GM19099 (cell line): ENCODE measurements around the gene AADACL4.

Source experiments
- POLR2A ChIP-seq: IDR thresholded peaks from 3 replicates; pipeline ENCODE4 v1.6.1; 2011; ENCODE audit warnings: low read depth; ENCODE audit not compliant: insufficient read length; ENCODE audit errors: extremely low read depth

AADACL4 gene

DNA sequence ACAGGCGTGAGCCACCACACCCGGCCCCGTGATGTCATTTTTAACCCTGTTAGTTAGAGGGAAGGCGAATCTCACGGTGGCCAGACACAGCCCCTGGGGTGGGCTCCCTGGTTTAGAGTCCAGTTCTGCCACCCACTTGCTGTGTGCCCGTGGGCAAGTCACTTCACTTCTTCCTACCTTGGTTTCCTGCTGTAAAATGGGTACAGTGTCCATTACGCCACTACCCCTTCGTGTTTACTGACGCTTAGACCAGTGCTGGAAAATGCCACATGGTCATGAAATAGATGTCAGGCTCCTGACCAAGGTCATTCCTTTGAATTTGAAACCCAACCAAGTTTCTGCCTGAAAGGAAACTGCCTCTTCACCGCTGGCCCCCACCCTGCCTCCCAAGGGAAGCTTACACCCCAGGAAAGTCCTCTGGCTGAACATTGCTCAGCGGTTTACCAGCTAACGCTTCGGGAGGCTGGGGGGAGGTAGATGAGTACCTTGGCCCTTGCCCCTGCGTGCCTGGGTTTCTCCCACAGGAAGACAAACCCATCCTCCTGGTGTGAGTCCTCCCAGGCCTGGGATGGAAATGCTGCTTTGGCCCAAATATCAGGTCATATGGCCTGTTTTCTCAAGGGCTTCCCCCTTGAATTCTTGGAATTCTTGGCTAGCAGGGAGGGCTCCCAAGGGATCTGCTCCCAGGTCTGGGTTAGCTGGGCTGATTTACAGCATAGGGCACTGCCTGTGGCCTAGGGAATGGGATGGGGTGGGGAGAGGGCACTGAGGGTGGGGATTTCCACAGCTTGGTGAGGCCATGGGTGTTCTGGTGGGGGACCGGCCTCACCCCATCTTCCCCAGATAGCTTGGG lies 7.6 kb upstream of the AADACL4 start:
- no peak for TF ChIP-seq POLR2A

DNA sequence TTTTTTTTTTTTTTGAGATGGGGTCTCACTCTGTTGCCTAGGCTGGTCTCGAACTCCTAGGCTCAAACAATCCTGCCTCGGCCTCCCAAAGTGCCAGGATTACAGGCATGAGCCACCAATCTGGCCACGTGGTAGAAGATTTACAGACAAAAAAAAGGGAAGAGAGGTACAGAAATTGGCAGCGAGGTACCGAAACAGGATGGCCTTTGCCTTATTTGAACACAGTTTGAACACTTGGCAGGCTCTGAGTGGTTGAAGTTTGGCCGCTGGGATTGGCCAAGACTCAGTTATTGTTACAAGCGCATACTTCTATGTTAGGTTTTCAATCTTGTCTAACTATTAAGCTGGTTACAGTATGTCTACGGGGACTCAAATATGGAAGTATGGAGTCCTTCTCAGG lies 6.2 kb upstream of the AADACL4 start:
- TF ChIP-seq POLR2A = no peak

DNA sequence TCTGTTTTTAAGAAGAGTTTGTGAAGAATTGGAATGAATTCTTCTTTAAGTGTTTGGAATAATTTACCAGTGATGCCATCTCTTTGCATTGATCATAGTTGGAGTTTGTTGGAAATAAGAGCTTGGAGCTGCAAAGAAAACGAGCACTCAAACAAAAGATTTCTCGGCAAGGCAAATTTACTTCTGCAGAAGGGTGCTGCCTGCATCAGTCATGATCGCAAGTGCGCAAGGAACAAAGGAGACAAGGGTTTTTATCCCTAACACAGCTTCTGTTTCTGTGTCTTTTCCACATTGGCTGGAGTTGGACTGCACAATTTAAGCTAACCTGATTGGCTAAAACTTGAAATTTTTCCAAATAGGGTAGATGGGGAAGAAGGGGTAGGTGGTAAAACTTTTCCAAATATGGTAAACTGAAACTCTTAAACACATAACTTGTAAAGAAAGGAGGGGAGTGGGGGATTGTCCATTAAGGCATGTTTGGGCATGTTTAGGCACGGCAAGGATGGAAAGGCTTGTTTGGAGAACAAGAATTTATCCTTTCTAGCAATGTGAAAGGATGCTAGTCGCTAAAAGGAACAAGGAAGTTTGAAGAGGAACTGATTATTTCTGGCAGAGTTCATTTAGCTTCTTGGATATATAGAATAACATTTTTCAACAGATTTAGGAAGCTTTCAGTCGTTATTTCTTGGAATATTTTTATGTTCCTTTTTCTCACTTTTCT lies 3.5 kb upstream of the AADACL4 start:
- TF ChIP-seq POLR2A = no peak

DNA sequence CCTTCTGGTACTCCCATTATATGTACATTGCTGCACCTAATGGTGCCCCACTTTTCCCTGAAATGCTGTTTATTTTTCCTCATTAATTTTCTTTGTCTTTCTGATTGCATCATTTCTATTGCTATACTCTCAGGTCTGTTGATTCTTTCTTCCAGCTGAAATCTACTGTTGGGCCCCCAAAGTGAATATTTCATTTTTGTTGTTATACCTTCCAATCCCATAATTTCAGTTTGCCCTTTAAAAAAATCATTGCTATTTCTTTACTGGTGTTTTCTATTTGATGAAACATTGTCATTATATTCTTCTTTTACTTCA lies 3.0 kb upstream of the AADACL4 start:
- no peak for TF ChIP-seq POLR2A

DNA sequence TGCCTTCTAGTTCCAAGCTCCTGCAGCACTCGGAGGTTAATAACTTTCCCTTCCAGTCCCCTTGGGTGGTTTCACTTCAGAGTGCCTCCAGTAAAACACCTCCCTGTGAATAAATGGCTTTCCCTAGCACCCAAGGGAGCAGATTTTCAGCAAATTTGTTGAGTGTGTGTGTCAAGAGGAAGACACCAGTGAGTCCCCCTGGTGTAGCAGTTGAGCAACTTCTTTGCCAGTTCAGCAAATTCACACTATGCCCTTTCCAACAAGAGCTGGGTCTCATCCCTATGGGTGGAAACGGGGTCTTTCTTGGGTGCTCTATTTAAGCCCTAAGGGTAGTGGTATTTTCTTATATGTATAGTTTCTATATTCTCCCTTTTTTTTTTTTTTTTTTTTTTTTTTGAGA lies 806 bp upstream of the AADACL4 start:
- no peak for TF ChIP-seq POLR2A

DNA sequence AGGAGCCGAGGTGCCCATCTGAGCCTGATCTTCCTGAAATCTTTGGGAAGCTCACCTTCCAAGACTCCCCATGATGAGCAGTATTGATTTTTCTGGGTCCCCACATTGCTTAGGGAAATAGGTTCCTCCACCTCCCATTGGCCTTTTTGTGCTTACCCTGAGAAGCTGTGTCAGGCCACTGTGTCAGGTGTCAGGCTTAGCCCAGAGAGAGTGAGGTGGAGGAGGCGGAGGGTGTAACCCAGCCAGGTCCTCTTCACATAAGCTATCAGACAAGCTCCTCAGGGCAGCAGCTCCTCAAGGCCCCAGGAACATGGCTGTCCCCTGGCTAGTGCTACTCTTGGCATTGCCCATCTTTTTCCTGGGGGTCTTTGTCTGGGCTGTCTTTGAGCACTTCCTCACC lies 352 bp downstream of the AADACL4 start:
- no peak for TF ChIP-seq POLR2A

DNA sequence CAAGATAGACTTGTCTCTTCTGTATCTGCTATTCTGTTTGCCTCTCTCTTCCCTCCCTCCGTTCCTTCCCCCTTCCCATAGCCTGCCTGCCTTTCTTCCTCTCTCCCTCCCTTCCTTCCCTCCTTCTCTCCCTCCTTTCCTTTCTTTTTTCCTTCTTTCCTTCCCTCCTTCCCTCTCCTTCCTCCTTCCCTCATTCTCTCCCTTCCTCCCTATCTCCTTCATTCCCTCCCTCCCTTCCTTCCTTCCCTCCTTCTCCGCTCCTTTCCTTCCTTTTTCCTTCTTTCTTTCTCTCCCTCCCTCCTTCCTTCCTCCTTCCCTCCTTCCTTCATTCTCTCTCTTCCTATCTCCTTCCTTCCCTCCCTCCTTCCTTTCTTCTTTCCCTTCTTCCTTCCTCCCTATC lies 944 bp downstream of the AADACL4 start:
- TF ChIP-seq POLR2A = no peak

DNA sequence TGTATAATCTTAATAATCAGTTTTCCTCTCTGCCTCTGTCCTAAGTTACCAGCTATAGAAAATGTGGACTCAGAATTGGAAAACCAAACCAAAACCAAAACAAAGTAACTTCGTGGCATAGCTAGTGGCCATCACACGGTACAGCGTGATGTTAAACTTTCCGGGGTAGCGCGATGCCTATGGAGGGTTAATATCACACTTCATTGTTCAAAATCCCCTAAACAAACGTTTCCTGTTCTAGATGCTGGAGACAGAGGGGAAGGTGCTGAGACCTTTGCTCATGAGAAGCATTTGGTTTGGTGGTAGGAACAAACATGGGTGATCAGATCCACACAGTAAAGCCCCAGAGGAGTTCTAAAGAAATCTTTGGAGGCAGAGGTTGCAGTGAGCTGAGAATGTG lies 4.9 kb downstream of the AADACL4 start:
- no peak for TF ChIP-seq POLR2A

DNA sequence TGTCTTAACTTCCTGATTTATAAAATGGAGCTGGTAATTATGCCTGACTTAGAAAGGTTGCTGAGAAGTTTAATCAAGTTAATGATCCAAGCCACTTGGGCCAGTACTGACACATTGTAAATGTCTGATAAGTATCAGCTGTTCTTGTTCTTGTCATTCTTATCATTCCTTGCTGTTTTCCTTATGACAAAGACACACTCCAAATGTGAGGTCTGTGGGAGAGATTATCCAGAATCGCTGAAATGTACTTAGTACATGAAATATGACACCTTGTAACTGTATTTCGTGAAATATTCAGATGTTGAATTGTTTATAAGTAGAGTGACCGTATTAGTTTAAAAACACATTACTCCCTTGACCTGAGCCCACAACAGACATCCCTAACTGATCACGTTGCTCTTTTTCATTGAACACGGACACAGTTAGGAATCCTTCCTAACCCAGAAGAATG lies 6.1 kb downstream of the AADACL4 start:
- TF ChIP-seq POLR2A = no peak

DNA sequence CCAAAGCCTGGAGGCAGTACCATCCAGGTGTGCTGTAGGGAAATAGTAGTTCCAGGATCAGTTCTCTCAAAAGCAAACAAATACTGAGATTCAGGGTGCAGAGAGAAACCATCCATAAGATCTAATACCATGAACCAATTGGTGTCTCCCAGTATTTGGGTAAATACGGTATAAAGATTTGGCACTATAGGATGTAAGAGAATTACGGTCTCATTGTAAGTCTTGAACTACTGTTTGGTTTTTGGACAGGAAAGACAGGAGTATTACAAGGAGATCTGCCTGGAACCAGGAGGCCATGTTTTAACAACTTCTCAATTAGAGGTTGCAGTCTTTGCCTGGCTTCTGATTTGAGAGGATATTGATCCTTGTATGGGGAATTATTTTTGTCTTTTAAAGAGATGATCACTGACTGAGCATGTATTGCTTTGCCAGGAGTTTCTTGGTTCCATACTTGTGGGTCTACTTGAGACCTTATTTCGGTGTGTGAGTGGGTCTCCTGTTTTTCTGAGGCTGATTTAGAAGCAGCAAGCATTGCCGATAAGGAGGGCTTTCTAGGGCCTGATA lies 10.2 kb downstream of the AADACL4 start:
- TF ChIP-seq POLR2A = no peak

DNA sequence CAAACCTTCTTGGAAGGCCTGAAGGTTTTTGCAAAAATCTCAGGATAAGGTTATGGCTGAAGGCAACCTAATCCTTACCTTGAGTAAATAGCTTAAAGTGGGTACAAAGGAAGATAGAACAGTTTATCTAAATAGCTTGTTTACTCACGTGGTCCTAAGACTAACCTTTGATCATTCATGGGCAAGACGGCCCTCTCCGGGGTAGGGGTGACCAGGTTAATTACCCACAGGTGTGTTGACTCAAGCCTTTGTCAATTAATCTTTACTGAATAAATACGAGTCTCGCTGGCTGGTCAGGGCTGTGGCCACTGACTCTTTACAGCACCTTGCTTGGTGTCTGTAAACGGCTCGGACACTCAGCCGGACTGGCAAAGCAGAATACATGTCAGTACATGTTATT lies 10.8 kb downstream of the AADACL4 start:
- no peak for TF ChIP-seq POLR2A

DNA sequence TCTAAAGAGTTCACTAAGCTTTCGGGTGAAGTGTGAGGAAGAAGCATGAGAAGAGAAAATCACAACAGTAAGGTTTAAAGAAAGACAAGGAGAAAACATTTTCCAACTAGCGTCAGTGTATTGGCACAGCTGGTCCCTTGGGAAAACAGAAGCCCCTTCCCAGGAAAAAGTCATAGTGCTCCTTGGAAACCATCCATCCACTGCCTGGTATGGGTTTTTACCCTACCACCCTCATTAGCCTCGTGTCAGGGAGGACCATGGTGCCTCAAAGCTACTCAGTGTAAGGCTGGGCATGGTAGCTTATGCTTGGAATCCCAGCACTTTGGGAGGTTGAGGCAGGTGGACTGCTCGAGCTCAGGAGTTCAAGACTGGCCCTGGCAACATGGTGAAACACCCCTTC lies 12.7 kb downstream of the AADACL4 start:
- no peak for TF ChIP-seq POLR2A

DNA sequence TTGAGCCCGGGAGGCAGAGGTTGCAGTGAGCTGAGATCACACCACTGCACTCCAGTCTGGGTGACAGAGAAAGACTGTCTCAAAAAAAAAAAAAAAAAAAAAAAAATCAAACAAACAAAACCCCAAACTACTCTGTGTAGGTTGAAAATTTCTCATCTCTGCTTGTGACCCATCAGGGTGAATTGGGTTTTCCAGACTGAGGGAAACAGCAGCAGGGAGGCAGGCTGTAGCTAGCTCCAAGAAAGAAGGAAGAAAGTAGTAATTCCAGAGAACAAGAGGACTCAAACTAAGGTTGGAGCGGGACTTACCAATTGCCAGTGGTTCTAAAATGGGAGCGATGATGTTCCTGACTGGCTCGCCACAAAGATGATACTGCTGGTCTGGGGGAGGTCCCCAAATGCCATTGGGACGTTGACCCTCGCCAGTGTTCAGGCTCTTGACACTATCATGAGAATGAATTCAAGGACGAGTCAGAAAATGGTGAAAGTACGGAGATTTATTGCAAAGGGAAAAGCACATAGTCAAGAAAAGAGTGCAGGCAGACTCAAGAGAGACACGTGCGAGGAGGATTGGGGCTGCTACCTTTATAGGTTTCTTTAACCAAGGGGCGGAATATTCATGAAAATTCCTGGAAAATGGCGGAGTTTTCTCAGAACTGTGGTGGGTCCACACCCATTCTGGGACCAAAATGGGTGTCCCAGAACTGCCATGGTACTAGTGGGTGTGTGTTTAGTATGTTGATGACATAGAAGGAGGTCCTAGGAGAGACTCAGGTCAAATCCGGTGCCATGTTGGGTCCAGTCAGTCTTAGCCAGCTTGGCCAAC lies 13.4 kb downstream of the AADACL4 start:
- no peak for TF ChIP-seq POLR2A

DNA sequence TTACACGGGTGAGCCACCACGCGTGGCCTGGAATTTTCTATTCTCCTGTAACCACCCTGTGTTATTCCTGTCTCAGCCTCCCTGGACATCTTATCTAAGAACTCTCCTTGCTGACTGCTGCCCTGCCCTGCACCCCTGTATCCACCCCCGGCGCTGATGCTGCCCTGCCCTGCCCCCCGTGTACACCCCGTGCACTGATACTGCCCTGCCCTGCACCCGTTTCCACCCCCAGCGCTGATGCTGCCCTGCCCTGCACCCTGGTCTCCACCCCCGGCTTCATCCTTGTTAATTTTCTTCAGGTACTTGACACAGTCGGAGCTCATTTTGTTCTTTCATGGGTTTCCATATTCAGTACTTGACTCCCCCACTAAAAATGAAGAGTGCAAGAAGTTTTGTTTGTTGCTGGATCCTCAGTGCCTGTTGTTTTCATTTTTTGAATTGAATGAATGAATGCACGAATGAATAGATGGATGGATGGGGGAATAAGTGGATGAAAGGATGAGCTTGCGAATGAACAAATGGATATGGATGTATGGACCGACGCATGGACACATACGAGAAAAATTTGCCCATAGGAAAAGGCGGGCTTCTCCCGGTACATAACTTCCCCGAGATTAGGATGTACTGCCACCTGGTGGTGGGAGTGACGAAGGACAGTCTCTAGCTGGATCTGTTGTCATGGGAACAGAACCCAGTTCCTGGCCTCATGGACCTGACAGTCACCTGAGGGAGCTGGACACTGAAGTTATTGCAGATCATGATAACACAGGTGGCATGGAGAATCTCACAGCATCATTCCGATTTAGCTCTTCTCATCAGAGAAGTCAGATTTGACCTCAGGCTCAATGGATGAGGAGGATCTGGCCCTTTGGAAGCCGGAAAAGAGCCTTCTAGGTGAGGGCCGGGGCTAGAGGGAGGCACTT lies 14.9 kb downstream of the AADACL4 start:
- TF ChIP-seq POLR2A = no peak

DNA sequence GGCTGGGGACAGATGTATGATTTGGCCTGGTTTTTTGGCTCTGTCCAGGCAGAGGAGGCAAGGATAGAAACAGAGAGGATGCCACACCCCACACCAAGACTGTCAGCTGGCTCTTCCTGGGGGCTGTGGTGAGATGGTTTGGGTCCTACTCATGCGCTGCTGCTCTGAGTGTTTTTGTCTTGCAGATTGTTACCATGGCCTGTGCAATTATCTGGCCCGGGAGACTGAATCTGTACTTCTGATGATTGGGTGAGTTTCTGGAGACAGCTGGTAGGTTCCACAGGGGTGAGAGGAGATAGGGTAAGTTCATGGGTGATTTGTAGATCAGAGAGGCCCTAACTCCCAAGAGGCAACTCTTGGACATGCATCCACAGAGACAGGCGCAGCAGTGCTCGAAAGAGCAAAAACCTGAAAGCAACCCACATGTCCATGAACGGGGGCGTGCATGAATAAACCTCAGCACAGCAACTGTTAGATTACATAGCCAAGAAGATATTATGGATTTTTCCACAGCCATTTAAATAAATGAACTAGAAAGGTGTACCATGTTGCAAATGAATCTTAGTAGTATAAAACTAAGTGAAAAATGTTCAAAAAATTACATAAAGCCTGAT lies 17.8 kb downstream of the AADACL4 start:
- TF ChIP-seq POLR2A = no peak

DNA sequence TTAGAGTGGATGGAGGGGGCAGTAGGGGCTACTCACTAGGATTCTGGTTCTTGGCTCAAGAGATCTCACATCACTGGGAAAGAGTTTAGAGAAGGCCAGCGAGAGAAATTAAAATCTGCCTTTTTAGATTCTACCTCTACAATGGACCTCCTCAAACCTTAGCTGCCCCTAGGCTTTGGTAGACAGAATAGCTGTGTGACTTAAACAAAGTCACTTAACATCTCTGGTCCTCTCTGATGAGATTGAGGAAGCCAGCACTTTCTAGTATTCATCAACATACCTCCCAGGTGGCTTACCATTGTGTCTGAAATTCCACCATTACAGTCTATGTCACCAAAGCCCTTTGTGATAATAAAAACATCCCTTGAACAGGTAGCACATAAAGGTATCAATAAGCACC lies 18.7 kb downstream of the AADACL4 start:
- TF ChIP-seq POLR2A = no peak
